ENCODE results near the gene WHRN. TPM values are rescaled to one million over a fixed set of nuclear protein-coding genes. Genes with fewer than 3 reads are reported as not detected.

The WHRN gene
- total RNA-seq, 1 experiment from 2014 or later: 24.3 TPM

- Mint-ChIP-seq H3K27me3 (ENCODE audit: low read depth) (no peaks in the 10 kb centered on the region), H3K9me3 (no peaks in the 10 kb centered on the region), H3K4me3 (no peak overlapping the region), H3K27ac (no peak overlapping the region), H3K4me1 (peaks cover 36% of the 10 kb centered on the region), H3K36me3 (no peaks in the 10 kb centered on the region)
- ChIA-PET POLR2A (no interaction called here), CTCF (interaction anchor here (1.0 kb wide), 1 partner anchor 156 kb away, joined by 4 read pairs; no protein-coding TSS in a partner anchor)
- ATAC-seq (no peak), DNase-seq (ENCODE audit: low spot score) (no peak)
- no peak for TF ChIP-seq GTF2I (CRISPR knock-in tag; conservative IDR thresholded peaks at IDR 0.05)
These were observed 7.4 kb downstream of the WHRN start for GRCh38 chr9:114497727-114498382.

- ChIA-PET POLR2A (no interaction called here), CTCF (interaction anchor here (1.0 kb wide), 1 partner anchor 156 kb away, joined by 4 read pairs; no protein-coding TSS in a partner anchor)
- no peaks in the 10 kb centered on the region for H3K9me3 Mint-ChIP-seq
- ATAC-seq (no peak), DNase-seq (ENCODE audit: low spot score) (no peak)
- peaks cover 30% of the 10 kb centered on the region for H3K4me1 Mint-ChIP-seq
- H3K27ac Mint-ChIP-seq: no peak overlapping the region
- no peak overlapping the region for H3K4me3 Mint-ChIP-seq
- no peaks in the 10 kb centered on the region for H3K36me3 Mint-ChIP-seq
- H3K27me3 Mint-ChIP-seq (ENCODE audit: low read depth): no peaks in the 10 kb centered on the region
- TF ChIP-seq FOXJ3 (CRISPR knock-in tag; IDR thresholded peaks at IDR 0.05; ENCODE audit: borderline replicate concordance): no peak
- no peak for TF ChIP-seq ZNF671 (CRISPR knock-in tag; IDR thresholded peaks at IDR 0.05)
- no peak for TF ChIP-seq STAT6 (CRISPR knock-in tag; conservative IDR thresholded peaks at IDR 0.05; ENCODE audit: low read depth)
- TF ChIP-seq ZMAT4 (CRISPR knock-in tag; IDR thresholded peaks at IDR 0.05): no peak
- no peak for TF ChIP-seq ZNF416 (CRISPR knock-in tag; IDR thresholded peaks at IDR 0.05)
- no peak for TF ChIP-seq ATF3 (CRISPR knock-in tag; conservative IDR thresholded peaks at IDR 0.05)
- no peak for TF ChIP-seq SMAD4 (CRISPR knock-in tag; IDR thresholded peaks at IDR 0.05)
- TF ChIP-seq CTCF (IDR thresholded peaks at IDR 0.05): no peak
- no peak for TF ChIP-seq ATF2 (CRISPR knock-in tag; IDR thresholded peaks at IDR 0.05; ENCODE audit: borderline replicate concordance, low read depth)
- TF ChIP-seq TEAD4 (CRISPR knock-in tag; IDR thresholded peaks at IDR 0.05): no peak
- TF ChIP-seq ZNF263 (CRISPR knock-in tag; IDR thresholded peaks at IDR 0.05; ENCODE audit: low read depth): no peak
- no peak for TF ChIP-seq AFF4 (CRISPR knock-in tag; IDR thresholded peaks at IDR 0.05; ENCODE audit: borderline replicate concordance)
- no peak for TF ChIP-seq MXD4 (CRISPR knock-in tag; IDR thresholded peaks at IDR 0.05; ENCODE audit: borderline replicate concordance)
- no peak for TF ChIP-seq ZNF121 (CRISPR knock-in tag; IDR thresholded peaks at IDR 0.05)
- TF ChIP-seq ZNF425 (CRISPR knock-in tag; conservative IDR thresholded peaks at IDR 0.05): no peak
- TF ChIP-seq ERG (CRISPR knock-in tag; IDR thresholded peaks at IDR 0.05): no peak
- TF ChIP-seq ZNF396 (CRISPR knock-in tag; IDR thresholded peaks at IDR 0.05; ENCODE audit: borderline replicate concordance): no peak
- TF ChIP-seq TCF7 (CRISPR knock-in tag; IDR thresholded peaks at IDR 0.05; ENCODE audit: low read depth): no peak
- no peak for TF ChIP-seq MAX (CRISPR knock-in tag; IDR thresholded peaks at IDR 0.05)
These were observed 8.0 kb downstream of the WHRN start for GRCh38 chr9:114497236-114497635.
